Epidermal melanocyte (primary cell): ENCODE data around the gene HIPK3.
"Not testable (repeated sequence)": the region's sequence is repeated elsewhere in the genome, so short reads cannot be mapped to it uniquely, and the experiment has no call there.

Experiments used
- DNase-seq: peaks from one replicate; pipeline ENCODE4 v3.0.0; 2011; ENCODE audit warnings: low spot score; ENCODE audit not compliant: insufficient read length

Gene HIPK3

DNA sequence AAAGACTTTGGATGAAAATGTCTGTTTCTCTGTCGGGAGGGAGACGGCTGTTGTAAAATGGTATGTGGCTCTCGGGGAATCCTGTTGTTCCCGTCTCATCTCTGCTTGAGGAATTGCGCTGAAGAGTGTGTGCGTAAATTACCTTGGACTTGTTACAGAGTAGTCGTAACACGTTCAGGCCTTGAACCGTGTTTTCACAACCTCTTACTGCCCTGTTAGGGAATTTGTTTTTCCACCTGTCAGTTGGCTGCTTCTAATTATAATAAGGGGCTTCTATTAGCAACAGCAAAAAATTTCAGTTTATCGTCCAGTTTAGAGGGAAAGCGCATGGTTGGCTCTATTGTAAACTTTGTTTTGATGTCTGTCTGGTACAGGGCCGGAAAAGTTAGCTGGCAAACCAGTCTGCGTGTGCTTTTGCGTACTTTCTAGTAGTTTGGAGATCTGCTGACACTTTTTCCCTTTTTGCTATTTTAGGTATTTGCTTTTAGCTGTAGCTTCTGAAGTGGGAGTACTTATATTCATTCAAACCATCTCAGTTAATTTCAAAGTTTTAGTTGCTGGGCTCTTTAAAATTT is 1.5 kb downstream of the HIPK3 start:
- DNase-seq: no peak

DNA sequence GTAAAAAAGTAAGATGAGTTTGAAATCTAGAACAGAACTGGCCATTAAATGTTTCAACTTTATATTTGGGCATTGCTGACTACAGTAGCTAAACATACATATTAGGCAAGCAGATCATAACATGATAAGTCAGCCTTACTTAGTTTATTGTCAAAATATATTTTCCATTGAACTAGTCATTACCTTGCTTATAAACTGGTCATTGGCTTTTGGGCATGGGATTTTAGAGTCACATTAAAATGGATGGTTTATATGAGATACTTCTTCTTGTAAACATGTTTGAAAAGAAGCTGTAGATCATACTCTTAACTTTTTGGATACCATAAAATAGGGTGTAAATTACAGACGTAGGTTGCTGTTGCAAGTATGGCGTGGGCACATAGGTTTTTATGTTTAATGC is 2.7 kb downstream of the HIPK3 start:
- DNase-seq: no peak

DNA sequence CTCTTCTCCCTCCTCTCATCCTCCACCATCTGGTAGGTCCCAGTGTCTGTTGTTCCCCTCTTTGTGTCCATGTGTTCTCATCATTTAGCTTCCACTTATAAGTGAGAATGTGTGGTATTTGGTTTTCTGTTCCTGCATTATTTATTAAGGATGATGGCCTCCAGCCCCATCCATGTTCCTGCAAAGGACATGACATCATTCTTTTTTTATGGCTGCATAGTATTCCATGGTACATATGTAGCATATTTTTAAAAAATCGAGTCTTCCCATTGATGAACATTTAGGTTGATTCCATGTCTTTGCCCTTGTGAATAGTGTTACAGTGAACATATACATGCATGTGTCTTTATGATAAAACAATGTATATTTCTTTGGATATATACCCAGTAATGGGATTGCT is 4.2 kb downstream of the HIPK3 start:
- DNase-seq: not testable (repeated sequence)

DNA sequence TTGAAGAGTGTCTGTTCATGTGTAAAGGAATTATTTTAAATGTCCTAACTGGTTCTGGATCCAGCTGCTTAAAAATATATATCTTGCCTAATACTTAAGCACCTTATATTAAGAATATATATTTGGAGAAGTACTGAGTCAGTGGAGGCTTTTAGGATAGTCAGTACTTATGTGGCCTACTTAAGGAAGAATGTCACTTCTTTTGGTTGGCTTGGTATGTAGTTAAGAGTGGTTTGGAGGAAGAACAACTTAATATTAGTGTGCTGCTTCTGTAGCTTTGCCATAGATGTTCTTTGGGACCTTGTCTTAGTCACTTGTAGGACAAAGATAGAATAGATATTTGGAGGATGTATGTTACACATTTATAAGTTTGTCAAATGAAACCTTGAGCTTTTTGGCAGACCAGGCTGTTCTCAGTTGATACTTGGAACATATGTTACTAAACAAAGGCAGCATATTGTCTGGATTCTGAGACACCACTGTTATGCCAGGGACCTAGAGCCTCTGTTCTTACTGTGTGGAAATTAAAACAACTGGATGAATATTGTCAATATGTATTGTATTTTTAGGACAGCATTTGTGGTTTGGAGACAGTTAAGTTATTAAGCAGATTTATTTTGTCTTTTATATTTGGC is 4.9 kb downstream of the HIPK3 start:
- no peak for DNase-seq

DNA sequence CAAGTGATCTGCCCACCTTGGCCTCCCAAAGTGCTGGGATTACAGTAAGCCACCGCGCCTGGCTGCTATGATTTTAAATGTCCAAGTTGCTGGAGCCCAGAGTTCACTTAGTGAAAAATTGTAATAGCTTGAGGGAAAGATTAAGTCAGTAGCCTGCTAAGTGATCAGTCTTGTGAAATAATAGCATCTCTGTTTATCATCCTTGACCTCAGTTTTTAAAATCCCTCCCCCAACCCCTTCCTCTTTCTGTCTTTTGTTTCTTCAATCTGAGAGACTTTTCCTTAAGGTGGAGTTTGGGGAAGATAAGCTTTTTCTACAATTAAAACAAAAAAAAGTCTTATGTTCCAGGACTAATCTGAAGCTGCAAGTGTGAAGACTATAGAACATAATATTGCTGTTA is 6.4 kb downstream of the HIPK3 start:
- no peak for DNase-seq

DNA sequence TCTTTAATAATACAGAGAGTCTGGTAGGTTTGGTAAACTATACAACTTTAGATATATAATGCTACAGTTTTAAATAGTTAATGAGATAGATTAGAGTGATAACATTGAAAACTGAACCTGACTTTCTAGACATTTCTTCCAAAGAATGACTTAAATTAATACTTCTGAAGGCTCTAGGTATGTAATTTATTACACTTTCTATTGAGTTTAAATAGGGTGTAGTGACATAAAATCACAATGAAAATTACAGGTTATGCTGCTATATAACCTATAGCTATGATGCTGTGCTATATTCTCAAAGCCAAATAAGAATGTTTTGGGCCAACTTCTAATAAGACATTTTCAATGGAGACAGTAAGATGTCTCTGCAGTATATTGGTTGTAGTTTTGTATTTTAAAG is 7.7 kb downstream of the HIPK3 start:
- no peak for DNase-seq

DNA sequence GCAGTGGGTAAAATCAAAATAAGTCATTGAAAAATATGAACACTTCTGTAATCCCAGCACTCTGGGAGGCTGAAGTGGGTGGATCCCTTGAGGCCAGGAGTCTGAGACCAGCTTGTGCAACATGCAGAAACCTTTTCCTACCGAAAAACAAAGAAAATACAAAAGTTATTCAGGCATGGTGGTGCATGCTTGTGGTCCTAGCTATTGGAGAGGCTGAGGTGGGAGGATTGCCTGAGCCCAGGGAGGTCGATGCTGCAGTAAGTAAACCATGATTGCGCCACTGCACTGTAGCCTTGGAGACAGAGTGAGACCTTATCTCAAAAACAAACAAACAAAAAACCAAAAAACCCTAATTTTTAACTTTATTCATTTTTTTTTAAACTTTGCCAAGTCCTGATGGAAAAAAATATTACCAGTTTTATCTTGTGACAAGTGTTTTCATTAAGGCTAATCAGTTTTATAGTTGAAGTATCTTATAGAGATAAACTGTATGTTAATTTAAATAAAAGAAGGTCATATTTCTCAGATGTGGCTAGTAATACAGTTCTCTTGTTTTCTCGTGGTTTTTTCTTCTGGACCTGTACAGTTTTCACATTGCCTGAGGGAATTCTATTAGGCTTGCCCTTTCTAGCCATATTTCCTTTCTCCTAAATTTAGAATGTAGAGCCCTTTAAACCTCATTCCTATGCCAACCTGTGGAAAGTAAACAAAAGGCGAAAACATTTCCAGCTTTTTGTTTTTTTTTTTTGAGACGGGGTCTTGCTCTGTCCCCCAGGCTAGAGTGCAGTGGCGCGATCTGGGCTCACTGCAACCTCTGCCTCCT is 9.4 kb downstream of the HIPK3 start:
- no peak for DNase-seq

DNA sequence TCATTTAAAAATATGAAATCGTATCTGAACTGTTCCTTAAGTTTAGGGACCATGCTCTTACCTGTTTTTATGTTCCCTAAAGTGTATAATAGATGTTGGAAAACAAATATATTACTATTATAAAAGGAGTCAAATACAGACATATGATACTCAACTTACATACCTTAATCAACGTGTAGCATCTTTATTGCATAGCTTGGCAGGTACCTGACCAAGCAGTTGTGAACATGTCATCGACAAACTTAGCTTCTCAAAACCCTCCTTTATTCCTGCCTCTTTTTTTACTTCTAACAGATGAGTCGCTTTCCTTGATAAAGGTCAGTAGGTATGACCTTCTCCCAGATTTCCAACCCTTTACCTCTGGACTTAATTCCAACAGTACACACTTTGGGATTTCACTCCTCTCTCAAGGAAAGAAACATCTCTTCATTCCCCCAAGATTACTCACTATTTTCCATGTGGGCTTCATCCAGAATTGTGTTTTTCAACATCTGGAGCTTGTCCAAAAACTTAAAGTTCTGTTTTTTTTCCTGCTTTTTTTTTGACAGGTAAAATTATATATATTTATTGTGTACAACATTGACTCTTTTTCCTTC is 11.9 kb downstream of the HIPK3 start:
- no peak for DNase-seq

DNA sequence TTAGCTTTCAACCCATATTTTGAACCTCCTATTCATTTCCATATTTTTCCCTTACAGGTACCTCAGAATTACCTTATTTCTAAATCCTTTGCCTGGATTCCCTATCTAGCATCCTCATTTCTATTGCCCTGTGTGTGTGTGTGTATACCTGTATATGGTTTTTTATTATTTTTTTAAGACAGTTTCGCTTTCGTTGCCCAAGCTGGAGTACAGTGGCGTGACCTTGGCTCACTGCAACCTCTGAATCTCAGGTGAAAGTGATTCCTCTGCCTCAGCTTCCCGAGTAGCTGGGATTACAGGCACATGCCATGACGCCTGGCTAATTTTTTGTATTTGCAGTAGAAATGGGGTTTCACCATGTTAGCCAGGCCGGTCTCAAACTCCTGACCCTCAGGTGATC is 12.6 kb downstream of the HIPK3 start:
- DNase-seq: no peak

DNA sequence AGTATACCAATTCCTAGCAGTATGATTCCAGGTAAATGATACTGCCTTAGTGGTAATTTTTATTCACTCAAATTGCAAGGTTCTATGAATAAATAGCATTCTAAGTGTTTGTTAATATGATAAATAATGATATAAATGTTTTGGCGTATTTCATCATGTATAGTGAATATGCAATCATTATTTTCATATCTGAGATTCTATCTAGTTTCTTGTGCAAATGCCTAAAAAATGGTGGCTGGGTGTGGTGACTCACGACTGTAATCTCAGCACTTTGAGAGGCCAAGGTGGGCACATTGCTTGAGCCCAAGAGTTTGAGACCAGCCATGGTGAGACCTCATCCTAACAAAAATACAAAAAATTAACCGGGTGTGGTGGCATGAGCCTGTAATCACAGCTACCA is 13.9 kb downstream of the HIPK3 start:
- no peak for DNase-seq

DNA sequence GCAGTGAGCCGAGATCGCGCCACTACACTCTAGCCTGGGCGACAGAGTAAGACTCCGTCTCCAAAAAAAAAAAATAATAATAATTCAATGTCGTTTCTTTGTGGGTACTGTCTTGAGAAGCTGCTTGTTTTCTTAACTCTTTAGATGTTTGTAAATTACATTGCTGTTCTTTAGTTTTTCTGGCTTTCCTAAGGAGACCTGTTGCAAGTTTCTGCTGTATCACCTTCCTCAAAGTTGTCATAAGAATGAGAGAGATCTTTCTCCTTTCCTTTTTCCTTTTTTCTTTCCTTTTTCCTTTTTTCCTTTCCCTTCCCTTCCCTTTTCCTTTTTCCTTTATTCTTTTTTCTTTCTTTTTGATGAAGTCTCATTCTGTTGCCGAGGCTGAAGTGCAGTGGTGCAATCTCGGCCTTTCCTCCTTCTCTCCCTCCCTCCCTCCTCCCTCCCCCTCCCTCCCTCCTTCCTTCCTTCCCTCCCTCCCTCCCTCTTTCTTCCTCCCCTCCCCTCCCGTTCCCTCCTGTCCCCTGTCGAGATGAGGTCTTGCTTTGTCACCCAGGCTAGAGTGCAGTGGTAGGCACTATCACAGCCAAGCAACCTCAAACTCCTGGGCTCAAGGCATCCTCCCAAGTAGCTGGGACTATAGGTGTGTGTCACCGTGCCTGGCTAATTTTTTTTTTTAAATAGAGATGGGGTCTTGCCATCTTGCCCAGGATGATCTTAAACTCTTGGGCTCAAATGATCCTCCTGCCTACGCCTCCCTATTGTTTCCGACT is 15.3 kb downstream of the HIPK3 start:
- no peak for DNase-seq

DNA sequence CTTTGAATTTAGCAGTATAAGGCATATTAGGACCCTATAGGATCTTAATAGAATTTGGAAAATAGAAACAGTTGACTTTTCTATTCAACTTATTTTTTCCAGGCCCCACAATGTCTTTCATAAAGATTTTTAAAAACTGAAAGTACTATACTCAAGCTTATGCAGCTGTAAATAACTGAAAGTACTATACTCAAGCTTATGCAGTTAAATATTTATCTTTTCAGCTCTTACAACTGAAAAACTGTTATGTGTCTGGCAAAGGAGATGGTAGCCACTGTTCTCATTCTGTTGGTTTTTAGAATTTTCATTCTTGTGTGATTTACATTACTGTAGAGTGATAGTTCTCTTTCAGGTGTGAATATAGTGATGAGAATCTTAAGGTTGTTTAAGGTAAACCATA is 16.5 kb downstream of the HIPK3 start:
- DNase-seq: no peak

DNA sequence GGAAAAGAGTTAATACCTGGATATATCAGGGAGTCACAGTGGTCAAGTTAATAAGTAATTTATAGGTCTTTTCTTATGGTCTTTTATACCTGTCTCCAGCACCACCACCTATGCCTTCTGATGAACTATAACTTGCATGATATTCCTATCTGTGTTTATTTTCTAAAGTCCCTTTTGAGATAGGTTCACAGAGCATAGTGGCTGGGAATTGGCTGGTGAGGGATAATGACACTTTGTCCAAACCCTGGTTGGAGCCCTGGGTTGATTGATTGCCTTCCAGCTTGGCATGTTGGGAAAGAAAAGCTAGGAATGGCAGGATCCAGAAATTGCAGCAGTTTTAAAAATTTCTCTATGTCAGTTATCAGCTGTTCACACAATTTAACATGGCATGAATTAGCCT is 23.2 kb downstream of the HIPK3 start:
- DNase-seq: no peak

DNA sequence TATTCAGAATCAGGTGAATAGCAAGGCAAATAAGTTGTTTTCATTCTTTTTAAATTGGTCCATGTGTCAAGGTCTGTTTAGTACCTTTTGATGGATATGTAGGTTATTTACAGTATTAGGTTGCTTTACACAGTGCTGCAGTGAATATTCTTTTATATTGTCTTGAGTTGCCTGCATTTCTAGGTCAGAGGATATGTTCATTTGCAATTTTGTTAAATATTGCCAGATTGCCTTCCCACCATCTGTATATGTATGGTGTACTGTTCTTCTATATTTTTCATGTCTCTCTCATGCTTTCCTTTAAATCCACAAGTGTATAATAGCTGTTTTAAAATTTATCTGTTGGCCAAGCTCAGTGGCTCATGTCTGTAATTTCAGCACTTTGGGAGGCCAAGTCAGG is 24.6 kb downstream of the HIPK3 start:
- DNase-seq: no peak

DNA sequence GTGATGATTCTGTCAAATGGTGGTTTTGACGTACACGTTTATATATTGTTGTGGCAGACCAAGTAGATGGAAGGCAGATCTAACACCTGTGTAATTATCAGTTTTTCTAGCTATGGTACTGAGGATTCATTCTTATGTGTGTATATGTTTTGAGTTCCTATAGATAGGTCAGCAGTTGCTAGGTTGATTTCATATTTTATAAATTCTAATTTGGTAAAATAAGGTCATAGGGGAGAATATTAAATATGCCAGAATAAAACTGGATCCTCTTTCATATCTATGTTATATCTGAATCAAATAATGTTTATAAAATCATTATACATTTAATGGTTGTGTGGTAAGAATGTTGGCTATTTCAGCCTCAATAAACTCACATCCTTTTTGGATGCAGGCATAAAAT is 27.6 kb downstream of the HIPK3 start:
- no peak for DNase-seq

DNA sequence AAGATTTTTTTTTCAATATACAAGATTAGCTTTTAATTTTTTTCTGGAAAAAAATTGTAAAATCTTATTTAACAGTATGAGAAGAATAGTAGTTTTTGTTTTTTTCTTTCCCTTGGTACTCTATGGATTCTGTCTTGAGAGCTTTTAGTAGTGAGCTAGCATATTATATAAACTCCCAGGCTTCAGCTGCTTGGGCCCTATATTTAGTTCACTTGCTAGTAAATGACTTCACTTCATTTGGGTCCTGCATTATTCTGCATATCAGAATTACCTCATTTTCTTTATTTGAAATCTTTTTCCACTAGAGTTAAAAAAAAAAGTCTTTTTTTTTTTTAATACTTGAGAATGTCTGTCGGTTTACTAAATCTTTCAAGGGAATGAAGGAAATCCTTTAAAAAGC is 33.1 kb downstream of the HIPK3 start:
- no peak for DNase-seq

DNA sequence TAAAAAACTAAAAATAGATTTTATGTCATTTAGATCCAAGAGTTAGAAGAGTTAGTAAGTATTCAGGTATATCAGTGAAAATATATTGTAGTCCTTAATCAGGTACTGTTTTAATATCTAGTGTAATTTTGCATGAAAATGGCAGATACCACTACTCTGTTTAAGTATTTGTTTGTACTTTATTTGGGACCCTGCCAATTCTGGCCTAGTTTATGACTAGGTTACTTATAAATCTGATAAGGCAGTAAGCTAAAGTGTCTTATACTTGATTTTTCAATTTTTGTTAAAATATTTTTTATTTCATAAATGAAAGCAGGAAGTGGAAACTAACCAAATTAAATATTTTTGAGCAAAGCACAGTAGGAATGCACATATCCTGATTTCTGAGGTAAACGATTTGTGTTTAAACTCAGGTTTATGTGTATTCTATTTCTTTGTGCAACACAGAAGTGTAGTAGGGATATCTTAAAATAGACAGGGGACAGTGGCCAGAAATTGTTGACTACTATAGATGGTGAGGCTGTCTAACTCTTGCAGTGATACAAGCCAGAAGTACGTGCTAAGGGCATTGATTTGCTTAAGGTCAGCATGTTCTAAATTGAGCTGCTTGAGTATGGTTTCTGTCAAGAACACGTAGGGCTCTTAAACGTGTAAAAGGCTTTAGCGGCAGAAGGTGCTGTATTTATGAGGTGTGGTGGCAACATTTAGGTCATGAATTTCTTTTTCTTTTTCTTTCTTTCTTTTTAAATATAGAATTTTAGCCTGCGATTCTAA is 34.0 kb downstream of the HIPK3 start:
- no peak for DNase-seq

DNA sequence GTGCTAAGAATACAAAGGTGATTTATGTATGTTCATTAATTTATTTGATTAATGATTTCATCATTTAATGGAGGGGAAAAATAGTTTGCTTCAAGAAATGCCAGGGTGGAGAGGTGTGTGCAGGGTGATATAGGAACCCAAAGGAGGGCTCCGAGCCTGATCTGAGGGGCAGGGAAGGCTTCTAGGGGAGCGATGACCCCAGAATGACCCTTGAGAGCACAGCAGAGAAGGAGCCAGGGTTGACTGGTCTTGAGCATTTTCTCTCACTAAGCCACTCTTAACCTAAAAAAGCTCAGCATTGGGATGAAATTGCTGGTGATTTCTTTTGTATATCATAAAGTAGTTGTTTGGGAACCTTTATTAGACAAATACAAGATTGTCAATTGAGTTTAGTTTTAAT is 35.1 kb downstream of the HIPK3 start:
- DNase-seq: no peak

DNA sequence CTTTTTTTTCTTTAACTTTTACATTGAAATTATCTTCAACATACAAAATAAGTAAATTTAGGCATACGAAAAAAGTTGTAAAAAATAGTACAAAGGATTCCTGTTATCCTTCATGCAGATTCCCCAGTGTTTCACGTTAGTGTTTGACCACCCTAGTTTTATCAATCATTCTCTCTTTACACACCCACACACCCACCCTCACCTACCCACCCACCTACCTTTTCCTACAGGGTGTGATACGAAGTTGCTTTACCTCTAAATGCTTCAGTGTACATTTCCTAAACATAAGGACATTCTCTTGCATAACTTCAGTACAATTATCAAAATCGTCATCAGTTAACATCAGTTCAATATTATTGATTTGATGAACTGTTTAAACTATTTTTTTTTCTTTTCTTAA is 37.0 kb downstream of the HIPK3 start:
- DNase-seq: no peak

DNA sequence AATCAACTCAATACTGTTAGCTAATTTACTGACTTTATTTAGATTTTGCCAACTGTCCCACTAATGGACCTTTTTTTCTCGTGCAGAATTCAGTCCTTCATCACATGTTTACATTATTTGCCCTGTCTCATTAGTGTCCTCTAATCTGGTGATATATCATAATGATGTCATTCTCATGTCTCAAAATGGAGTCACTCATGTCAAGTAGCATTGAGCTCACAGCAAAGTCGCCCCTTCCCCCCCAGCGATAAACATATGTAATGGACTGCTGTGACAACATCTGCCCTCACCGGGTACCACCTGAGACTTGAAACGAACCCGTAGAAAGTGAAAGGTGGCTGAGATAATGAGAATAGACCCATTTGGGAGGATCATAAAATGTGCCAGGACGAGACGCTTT is 37.6 kb downstream of the HIPK3 start:
- DNase-seq: no peak

DNA sequence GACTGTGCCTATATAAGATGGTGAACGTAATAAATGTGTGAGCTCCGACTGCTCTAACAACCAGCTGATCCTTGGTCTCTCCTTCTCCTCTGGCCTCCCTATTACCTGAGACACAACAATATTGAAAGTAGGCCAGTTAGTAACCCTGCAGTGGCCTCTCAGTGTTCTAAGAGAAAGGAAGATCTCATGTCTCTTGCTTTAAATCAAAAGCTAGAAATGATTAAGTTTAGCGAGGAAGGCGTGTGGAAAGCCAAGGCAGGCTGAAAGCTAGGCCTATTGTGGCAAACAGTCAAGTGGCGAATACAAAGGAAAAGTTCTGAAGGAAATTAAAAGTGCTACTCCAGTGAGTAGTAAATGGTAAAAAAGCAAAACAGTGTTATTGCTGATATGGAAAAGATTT is 39.5 kb downstream of the HIPK3 start:
- DNase-seq: no peak
